GM20000 (cell line): ENCODE data around the gene RBFOX2.

Source experiments
- DNase-seq: peaks from one replicate; pipeline ENCODE4 v3.0.0; 2012; ENCODE audit warnings: low spot score
- CTCF ChIP-seq: IDR thresholded peaks from 2 replicates; pipeline ENCODE4 v1.5.1; 2012; ENCODE audit warnings: mild to moderate bottlenecking, control low read depth; ENCODE audit errors: extremely low read depth, missing control alignments

Gene RBFOX2

GRCh38 chr22:35732116-35732515 lies 296.5 kb downstream of the RBFOX2 start:
- no peak for DNase-seq
- no peak for TF ChIP-seq CTCF

GRCh38 chr22:35731321-35731720 lies 297.3 kb downstream of the RBFOX2 start:
- TF ChIP-seq CTCF: no peak
- DNase-seq: no peak

- TF ChIP-seq CTCF: no peak
- no peak for DNase-seq
Observed at GRCh38 chr22:35729309-35729698, 299.3 kb downstream of the RBFOX2 start.

- TF ChIP-seq CTCF: no peak
Observed at GRCh38 chr22:35728639-35729308, 299.9 kb downstream of the RBFOX2 start.

GRCh38 chr22:35727436-35727835 lies 301.2 kb downstream of the RBFOX2 start:
- no peak for DNase-seq
- TF ChIP-seq CTCF: no peak

More at GRCh38 chr22:35728639-35729308, 299.9 kb downstream of the RBFOX2 start:
- no peak for DNase-seq

GRCh38 chr22:35726933-35727332 lies 301.7 kb downstream of the RBFOX2 start:
- no peak for TF ChIP-seq CTCF

GRCh38 chr22:35726398-35726797 lies 302.2 kb downstream of the RBFOX2 start:
- no peak for TF ChIP-seq CTCF
- DNase-seq: no peak

More at GRCh38 chr22:35726933-35727332, 301.7 kb downstream of the RBFOX2 start:
- no peak for DNase-seq
